T1000 (cell line): ENCODE measurements around the gene THEMIS.
"Not testable (repeated sequence)": the region's sequence is repeated elsewhere in the genome, so short reads cannot be mapped to it uniquely, and the experiment has no call there.

Source experiments
- DNase-seq: peaks from one replicate; lab custom pipeline; 2025; ENCODE audit warnings: mixed read lengths; lab: John Stamatoyannopoulos, UW

The THEMIS gene

GRCh38 chr6:127900935-127901334 is at the start of gene THEMIS:
TSS of gene THEMIS (minus strand) at chr6:127901058. CDS start at chr6:127900932, 126 bp downstream.
- no peak for DNase-seq

GRCh38 chr6:127949251-127949650 is 48.4 kb upstream of the THEMIS start:
- DNase-seq, result no peak

GRCh38 chr6:127946388-127946787 is 45.5 kb upstream of the THEMIS start:
- no peak for DNase-seq

- DNase-seq, result no peak
Measured at GRCh38 chr6:127945434-127946097, 44.7 kb upstream of the THEMIS start.

GRCh38 chr6:127941228-127941627 is 40.4 kb upstream of the THEMIS start:
- no peak for DNase-seq

DNA sequence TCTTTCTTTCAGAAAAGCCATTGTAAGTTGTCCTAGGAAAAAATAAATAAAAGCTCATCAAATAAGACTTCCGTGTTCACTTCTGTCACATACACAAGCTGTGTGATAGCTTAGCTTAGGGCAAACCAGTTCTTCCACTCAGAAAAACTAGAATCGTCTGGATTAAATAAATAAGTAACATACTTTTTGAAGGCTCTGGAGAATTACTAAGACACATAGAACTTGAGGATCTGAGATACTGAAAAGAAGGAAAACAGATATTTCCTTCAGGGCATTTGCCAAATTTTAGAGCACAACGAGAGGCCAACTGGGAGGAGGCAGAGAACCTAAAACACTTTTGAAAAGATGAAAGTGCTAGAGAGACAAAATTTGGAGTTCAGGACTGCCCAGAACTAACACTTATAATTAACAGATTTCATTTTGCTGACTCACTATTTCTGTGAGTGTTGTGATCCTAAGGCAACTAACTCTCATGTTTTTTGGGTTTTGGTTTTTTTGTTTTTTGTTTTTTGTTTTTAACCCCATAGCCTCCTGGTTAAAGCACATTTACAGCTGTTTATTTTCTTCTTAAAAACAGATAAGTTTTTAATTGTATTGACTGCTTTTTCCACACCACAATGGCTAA is 38.7 kb upstream of the THEMIS start:
- DNase-seq, result no peak

GRCh38 chr6:127938701-127939100 is 37.8 kb upstream of the THEMIS start:
- no peak for DNase-seq

DNA sequence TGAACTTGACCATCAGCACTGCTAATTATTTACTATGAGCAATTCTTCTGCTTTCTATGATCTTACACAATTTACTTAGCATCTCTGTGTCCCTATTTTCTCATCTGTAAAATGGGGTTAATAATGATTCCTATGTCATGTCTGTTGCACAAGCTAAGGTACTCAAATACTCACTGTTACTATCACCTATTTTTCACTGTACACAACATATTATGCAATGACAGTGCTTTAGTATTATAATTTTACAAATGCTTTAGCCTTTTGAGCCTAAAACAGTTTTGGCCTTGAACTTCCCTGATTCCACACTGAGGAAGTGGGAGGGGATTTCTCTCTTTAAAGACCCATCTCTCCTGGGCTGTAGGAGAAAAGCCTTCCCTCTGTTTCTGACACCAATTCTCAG is 36.9 kb upstream of the THEMIS start:
- DNase-seq, result no peak

- no peak for DNase-seq
Measured at GRCh38 chr6:127937102-127937501, 36.2 kb upstream of the THEMIS start.

GRCh38 chr6:127934956-127935355 is 34.1 kb upstream of the THEMIS start:
- no peak for DNase-seq

DNA sequence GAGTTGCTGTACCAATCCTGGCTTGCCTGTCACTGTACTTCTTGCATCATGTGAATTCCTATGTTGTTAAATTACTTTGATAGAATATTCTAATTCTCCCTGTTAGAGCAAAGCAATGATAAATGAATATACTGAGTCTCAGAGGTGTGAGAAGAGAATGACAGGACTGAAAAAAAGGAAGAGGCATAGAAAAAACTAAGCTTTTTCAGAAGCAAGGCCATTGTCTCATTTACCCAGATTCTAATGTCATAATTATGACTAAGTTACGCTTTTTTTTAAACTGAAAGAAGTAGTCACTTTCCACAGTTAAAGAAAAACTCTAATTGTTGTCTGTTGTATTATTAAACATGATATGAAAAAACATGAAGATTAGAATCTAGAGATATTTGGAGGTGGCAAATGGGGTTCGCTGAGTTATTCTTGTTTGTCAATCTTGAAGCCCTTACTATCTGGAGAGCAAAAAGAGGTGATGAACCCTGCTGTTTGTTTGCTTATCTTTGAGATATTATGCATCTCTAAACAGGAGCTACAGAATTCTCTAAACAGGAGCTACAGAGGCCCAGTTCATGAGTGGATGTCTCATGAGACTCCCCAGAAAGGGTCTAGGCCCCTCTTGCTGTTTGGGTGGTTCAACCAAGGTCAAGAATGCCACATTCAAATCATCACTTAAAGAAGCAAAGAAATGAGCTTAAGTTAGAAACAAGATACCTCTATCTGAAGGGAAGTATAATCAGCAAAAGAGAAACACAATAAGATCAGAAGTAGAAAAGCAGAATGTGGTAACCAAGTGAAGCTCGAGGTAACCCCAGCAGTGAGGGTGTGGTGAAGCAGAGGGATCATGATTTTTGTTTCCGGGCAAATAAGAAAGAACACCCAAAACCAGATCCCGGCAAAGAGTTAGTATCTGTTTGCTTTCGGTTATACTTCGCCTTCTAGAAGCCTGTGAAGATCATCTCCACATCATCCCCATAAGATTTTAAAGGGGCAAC is 33.3 kb upstream of the THEMIS start:
- DNase-seq, result no peak

GRCh38 chr6:127933137-127933536 is 32.3 kb upstream of the THEMIS start:
- DNase-seq, result no peak

DNA sequence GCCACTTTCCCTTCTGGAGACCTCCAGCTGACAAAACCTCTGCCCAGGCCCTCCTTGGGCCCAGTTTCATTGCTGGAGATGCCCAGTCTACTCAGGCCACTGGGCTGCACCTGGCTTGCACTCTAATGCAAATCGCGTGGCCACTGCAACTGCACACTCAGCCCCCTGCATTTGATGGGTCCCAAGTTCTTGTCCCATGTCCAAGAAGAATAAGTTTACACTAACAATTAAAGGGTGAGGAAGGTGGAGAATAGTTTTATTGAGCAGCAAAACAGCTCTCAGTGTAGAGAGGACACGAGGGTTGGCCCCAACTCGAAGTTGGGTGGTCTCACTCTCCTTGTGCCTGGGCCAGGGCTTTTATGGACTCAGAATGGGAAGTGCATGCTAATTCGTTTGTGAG is 31.9 kb upstream of the THEMIS start:
- no peak for DNase-seq

DNA sequence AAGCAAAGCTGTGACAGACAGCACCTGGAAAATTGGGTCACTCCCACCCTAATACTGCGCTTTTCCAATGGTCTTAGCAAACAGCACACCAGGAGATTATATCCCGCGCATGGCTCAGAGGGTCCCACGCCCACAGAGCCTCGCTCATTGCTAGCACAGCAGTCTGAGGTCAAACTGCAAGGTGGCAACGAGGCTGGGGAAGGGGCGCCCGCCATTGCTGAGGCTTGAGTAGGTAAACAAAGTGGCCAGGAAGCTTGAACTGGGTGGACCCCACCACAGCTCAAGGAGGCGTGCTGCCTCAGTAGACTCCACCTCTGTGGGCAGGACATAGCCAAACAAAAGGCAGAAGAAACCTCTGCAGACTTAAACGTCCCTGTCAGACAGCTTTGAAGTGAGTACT is 25.6 kb upstream of the THEMIS start:
- DNase-seq, result not testable (repeated sequence)

GRCh38 chr6:127924440-127924839 is 23.6 kb upstream of the THEMIS start:
- DNase-seq, result no peak

- DNase-seq, result no peak
Measured at GRCh38 chr6:127924031-127924430, 23.2 kb upstream of the THEMIS start.

DNA sequence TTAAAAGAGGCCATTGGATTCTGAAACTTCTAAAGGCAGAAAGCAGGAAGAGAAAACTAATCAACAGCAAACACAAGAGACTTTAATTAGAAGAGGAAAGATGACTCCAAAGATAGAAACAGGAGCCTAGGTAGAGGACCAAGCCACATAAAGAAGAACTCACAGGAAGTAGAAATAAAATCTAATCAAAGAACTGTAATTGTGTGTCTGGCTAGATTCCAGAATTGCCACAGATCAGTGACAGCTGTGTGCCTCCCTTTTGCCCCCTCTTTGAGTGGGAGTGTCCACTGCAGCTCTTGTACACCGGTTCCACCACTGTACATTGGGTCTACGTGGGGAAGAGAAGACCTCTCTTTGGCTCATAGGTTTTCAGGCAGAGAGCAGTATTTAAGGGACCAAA is 22.3 kb upstream of the THEMIS start:
- no peak for DNase-seq

GRCh38 chr6:127921982-127922381 is 21.1 kb upstream of the THEMIS start:
- DNase-seq, result no peak

GRCh38 chr6:127920804-127921203 is 19.9 kb upstream of the THEMIS start:
- DNase-seq, result no peak

- DNase-seq, result no peak
Measured at GRCh38 chr6:127918506-127919427, 17.9 kb upstream of the THEMIS start.

GRCh38 chr6:127917766-127918165 is 16.9 kb upstream of the THEMIS start:
- no peak for DNase-seq

DNA sequence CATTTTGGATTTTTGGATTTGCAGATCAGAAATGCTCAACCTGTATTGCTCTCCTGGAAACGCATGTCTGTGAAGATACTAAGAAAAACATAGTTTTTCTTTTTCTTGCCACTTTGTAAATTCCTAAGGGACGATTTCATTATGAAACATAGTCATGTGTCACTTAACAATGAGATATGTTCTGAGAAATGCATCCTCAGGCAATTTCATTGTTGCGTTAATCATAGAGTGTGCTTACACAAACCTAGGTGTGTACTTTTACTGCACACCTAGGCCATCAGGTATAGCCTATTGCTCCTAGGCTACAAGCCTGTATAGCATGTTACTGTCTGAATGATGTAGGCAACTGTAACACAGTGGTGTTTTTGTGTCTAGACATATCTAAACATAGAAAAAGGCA is 13.4 kb upstream of the THEMIS start:
- DNase-seq, result no peak
